ENCODE measurements around the gene CASR.

Gene CASR

GRCh38 chr3:122312826-122313225 is 129.4 kb downstream of the CASR start:
- no peak for DNase-seq

GRCh38 chr3:122313281-122313680 is 129.8 kb downstream of the CASR start:
- no peak for DNase-seq

GRCh38 chr3:122314228-122314876 is 130.9 kb downstream of the CASR start:
- no peak for DNase-seq

- no peak for DNase-seq
These were observed 132.2 kb downstream of the CASR start for GRCh38 chr3:122315619-122316018.

- DNase-seq = no peak
These were observed 132.9 kb downstream of the CASR start for GRCh38 chr3:122316368-122316767.

GRCh38 chr3:122318620-122319019 is 135.2 kb downstream of the CASR start:
- DNase-seq = no peak

- DNase-seq = no peak
These were observed 138.9 kb downstream of the CASR start for GRCh38 chr3:122322095-122323075.

- no peak for DNase-seq
These were observed 141.4 kb downstream of the CASR start, which contains the start of gene CSTA for GRCh38 chr3:122324871-122325323. Gene CSTA, plus strand, starts transcription at chr3:122325248. Its CDS starts 45 bp downstream, at chr3:122325293.

- no peak for DNase-seq
These were observed 142.3 kb downstream of the CASR start for GRCh38 chr3:122325769-122326168.

- DNase-seq = no peak
These were observed 148.4 kb downstream of the CASR start for GRCh38 chr3:122331886-122332285.

- no peak for DNase-seq
These were observed 149.1 kb downstream of the CASR start for GRCh38 chr3:122332551-122332950.

All from SW 1271 (cell line).